H1 (cell line): ENCODE results near the gene SPTBN1. TPM values are rescaled to one million over a fixed set of nuclear protein-coding genes. Genes with fewer than 3 reads are reported as not detected.

ENCODE experiments used
- CTCF ChIA-PET: fragments of 300-600 bp; sonication (Branson Sonifier 250); formaldehyde crosslinking; loops from one replicate; lab custom pipeline; 2021; ENCODE audit not compliant: partially characterized antibody; lab: Charles Lee
- POLR2A ChIA-PET: fragments of 300-600 bp; sonication (Branson Sonifier 250); formaldehyde crosslinking; loops from one replicate; lab custom pipeline; 2021; ENCODE audit warnings: inconsistent platforms; ENCODE audit not compliant: partially characterized antibody; lab: Charles Lee
- DNase-seq, 2 experiments: peaks; one replicate each; pipeline versions ENCODE4 v3.0.0 to v3.0.0-alpha.2; 2010 to 2022; ENCODE audit warnings: low spot score in 2 of 2, low read depth in 1 of 2, mixed read lengths in 1 of 2
- FAIRE-seq: peaks from 2 replicates; lab custom pipeline; 2011; peaks lifted over from hg19 to GRCh38; lab: Jason Lieb, UNC
- H2AFZ ChIP-seq: 2 replicates; pipeline ENCODE4 v1.8.1; 2012; ENCODE audit warnings: low read length, inconsistent platforms
- H2AK5ac ChIP-seq: 2 replicates; pipeline ENCODE4 v1.6.1; 2013; ENCODE audit warnings: low read depth, low read length
- H2BK120ac ChIP-seq: replicated peaks from 2 replicates; pipeline ENCODE3; 2013; ENCODE audit warnings: low read depth, low read length, inconsistent platforms
- H2BK12ac ChIP-seq: 2 replicates; pipeline ENCODE4 v1.6.1; 2013; ENCODE audit warnings: low read depth, low read length
- H2BK15ac ChIP-seq: 2 replicates; pipeline ENCODE4 v1.6.1; 2013; ENCODE audit warnings: low read length
- H2BK20ac ChIP-seq: 2 replicates; pipeline ENCODE4 v1.6.1; 2013; ENCODE audit warnings: low read length
- H2BK5ac ChIP-seq: 2 replicates; pipeline ENCODE4 v1.6.1; 2013; ENCODE audit warnings: low read depth, low read length
- H3K14ac ChIP-seq: 2 replicates; pipeline ENCODE4 v1.6.1; 2013; ENCODE audit warnings: inconsistent platforms; ENCODE audit not compliant: insufficient read length
- H3K18ac ChIP-seq: 2 replicates; pipeline ENCODE4 v1.6.1; 2013; ENCODE audit warnings: low read length; ENCODE audit errors: extremely low read depth
- H3K23ac ChIP-seq: 2 replicates; pipeline ENCODE4 v1.6.1; 2013; ENCODE audit warnings: inconsistent platforms; ENCODE audit not compliant: insufficient read length
- H3K23me2 ChIP-seq: 2 replicates; pipeline ENCODE4 v1.6.1; 2013; ENCODE audit warnings: low read depth, low read length
- H3K27ac ChIP-seq: 2 replicates; pipeline ENCODE4 v1.6.1; 2011; ENCODE audit warnings: low read depth, low read length, inconsistent platforms
- H3K27me3 ChIP-seq, 4 experiments: replicated peaks in 1 of 4; 1 replicate in 1 of 4; 2 replicates in 3 of 4; pipeline versions ENCODE4 v1.6.1 to v1.8.1; 2011 to 2013; ENCODE audit warnings: low read length in 3 of 4, mild to moderate bottlenecking in 3 of 4, inconsistent platforms in 2 of 4, mixed read lengths in 2 of 4, moderate library complexity in 1 of 4; ENCODE audit not compliant: control insufficient read depth in 3 of 4, insufficient read depth in 3 of 4; ENCODE audit errors: extremely low read depth in 1 of 4
- H3K36me3 ChIP-seq, 4 experiments: 2 replicates each; pipeline versions ENCODE4 v1.6.1 to v1.8.1; 2011 to 2013; ENCODE audit warnings: mild to moderate bottlenecking in 4 of 4, low read length in 3 of 4, moderate library complexity in 2 of 4, control low read depth in 1 of 4, inconsistent platforms in 1 of 4; ENCODE audit not compliant: insufficient read depth in 4 of 4, control insufficient read depth in 2 of 4
- H3K4ac ChIP-seq: replicated peaks from 2 replicates; pipeline ENCODE3; 2013; ENCODE audit warnings: low read length, low read depth, mixed read lengths, inconsistent platforms; ENCODE audit not compliant: insufficient read length
- H3K4me1 ChIP-seq, 4 experiments: replicated peaks in 1 of 4; 1 replicate in 1 of 4; 2 replicates in 3 of 4; pipeline versions ENCODE4 v1.6.1 to v1.8.1; 2011 to 2013; ENCODE audit warnings: low read length in 3 of 4, inconsistent platforms in 2 of 4, mixed read lengths in 1 of 4; ENCODE audit not compliant: insufficient read depth in 4 of 4, control insufficient read depth in 3 of 4
- H3K4me2 ChIP-seq, 2 experiments: 2 replicates each; pipeline versions ENCODE4 v1.6.1 to v1.8.1; 2011 to 2013; ENCODE audit warnings: low read depth in 2 of 2, low read length in 2 of 2, control low read depth in 1 of 2, inconsistent platforms in 1 of 2, mild to moderate bottlenecking in 1 of 2; ENCODE audit not compliant: insufficient read depth in 1 of 2
- H3K4me3 ChIP-seq, 4 experiments: fragments of 200-600, 300-600 bp in 1 of 4; sonication (generic), shearing (Covaris generic), sonication (Bioruptor Twin) in 1 of 4; 2 replicates each; pipeline versions ENCODE4 v1.5.1 to v1.8.1; 2011 to 2016; ENCODE audit warnings: low read length in 4 of 4, low read depth in 3 of 4, control low read depth in 2 of 4, inconsistent platforms in 2 of 4, mild to moderate bottlenecking in 2 of 4, mixed read lengths in 1 of 4, moderate library complexity in 1 of 4; ENCODE audit not compliant: insufficient read depth in 2 of 4; ENCODE audit errors: extremely low read depth in 1 of 4
- H3K56ac ChIP-seq: replicated peaks from 2 replicates; pipeline ENCODE3; 2013; ENCODE audit warnings: low read depth, mild to moderate bottlenecking, mixed read lengths, low read length, inconsistent platforms; ENCODE audit not compliant: insufficient read length
- H3K79me1 ChIP-seq: 2 replicates; pipeline ENCODE4 v1.6.1; 2013; ENCODE audit warnings: low read depth, low read length, control low read depth
- H3K79me2 ChIP-seq, 2 experiments: 2 replicates each; pipeline versions ENCODE4 v1.6.1 to v1.8.1; 2012 to 2013; ENCODE audit warnings: low read length in 2 of 2, mild to moderate bottlenecking in 2 of 2, inconsistent platforms in 1 of 2; ENCODE audit not compliant: insufficient read depth in 2 of 2, control insufficient read depth in 1 of 2
- H3K9ac ChIP-seq, 4 experiments: replicated peaks in 1 of 4; 1 replicate in 1 of 4; 2 replicates in 3 of 4; pipeline versions ENCODE4 v1.6.1 to v1.8.1; 2011 to 2013; ENCODE audit warnings: low read depth in 3 of 4, low read length in 3 of 4, control low read depth in 2 of 4, mild to moderate bottlenecking in 2 of 4, moderate library complexity in 2 of 4, inconsistent platforms in 1 of 4; ENCODE audit errors: extremely low read depth in 1 of 4
- H3K9me3 ChIP-seq, 2 experiments: 2 replicates each; pipeline versions ENCODE4 v1.6.1 to v1.8.1; 2012 to 2013; ENCODE audit warnings: mild to moderate bottlenecking in 2 of 2, moderate library complexity in 2 of 2, control low read depth in 1 of 2, inconsistent platforms in 1 of 2, low read depth in 1 of 2, low read length in 1 of 2, mixed read lengths in 1 of 2; ENCODE audit not compliant: insufficient read depth in 2 of 2
- H4K20me1 ChIP-seq, 2 experiments: replicated peaks in 1 of 2; 2 replicates each; pipeline versions ENCODE3 to v1.8.1; 2011 to 2013; ENCODE audit warnings: inconsistent platforms in 2 of 2, low read length in 2 of 2, mild to moderate bottlenecking in 1 of 2; ENCODE audit not compliant: insufficient read depth in 2 of 2, control insufficient read depth in 1 of 2
- H4K5ac ChIP-seq: 2 replicates; pipeline ENCODE4 v1.6.1; 2013; ENCODE audit warnings: low read length, low read depth, mixed read lengths, inconsistent platforms; ENCODE audit not compliant: insufficient read length
- H4K8ac ChIP-seq: 2 replicates; pipeline ENCODE4 v1.8.0; 2013; ENCODE audit warnings: mild to moderate bottlenecking, moderate library complexity, low read length, inconsistent platforms; ENCODE audit not compliant: insufficient read depth; ENCODE audit errors: extremely low read depth
- H4K91ac ChIP-seq: replicated peaks from 2 replicates; pipeline ENCODE3; 2013; ENCODE audit warnings: low read length, mixed read lengths, inconsistent platforms; ENCODE audit not compliant: insufficient read length
- GABPA ChIP-seq: IDR thresholded peaks from 2 replicates; pipeline ENCODE4 v1.6.1; 2011; ENCODE audit warnings: mild to moderate bottlenecking, low read length, moderate library complexity, borderline replicate concordance; ENCODE audit not compliant: insufficient read depth
- KDM1A ChIP-seq: fragments of 200-600, 300-600 bp; sonication (generic); IDR thresholded peaks from 2 replicates; pipeline ENCODE4 v1.7.1; 2016; ENCODE audit warnings: mild to moderate bottlenecking, low read length, borderline replicate concordance
- WGBS, 2 experiments: shearing (Covaris generic) in 1 of 2; methylation state at CpG; one replicate each; pipeline versions ENCODE4 v1.1.6 to v1.1.7; 2013 to 2015; ENCODE audit warnings: low lambda C conversion rate in 2 of 2, mixed read lengths in 2 of 2, inconsistent platforms in 1 of 2, low coverage in 1 of 2, missing lambda C conversion rate in 1 of 2; ENCODE audit not compliant: insufficient replicate concordance in 2 of 2, insufficient coverage in 1 of 2, insufficient read length in 1 of 2; ENCODE audit errors: extremely low coverage in 1 of 2, missing lambda C conversion rate in 1 of 2; 5-methylcytosine and 5-hydroxymethylcytosine counted together
- polyA plus RNA-seq, 7 experiments: library from polyadenylated mRNA; depleted of rRNA in 3 of 7; stranded (reverse) in 5 of 7; unstranded in 2 of 7; fragments of >200 nt in 5 of 7; fragments of 200-250 nt in 2 of 7; gene quantifications; 1 replicate in 5 of 7; 2 replicates in 1 of 7; 4 replicates in 1 of 7; pipeline versions ENCODE4 v1.2.1 to v1.2.3, GENCODE V29; 2011 to 2013; ENCODE audit warnings: missing spikeins in 2 of 7, mixed read lengths in 2 of 7
- total RNA-seq: library from RNA; stranded (reverse); fragmentation: NEBNext Ultra II Directional; extraction: Animal tissue kit (Norgen Biotek cat#: 25700); gene quantifications from 2 replicates; pipeline ENCODE4 v1.2.1, GENCODE V29; 2021
- TF ChIP-seq, protein P1 (sequence below): IDR thresholded peaks from 2 replicates; pipeline ENCODE4 v1.6.1; 2012; ENCODE audit warnings: inconsistent platforms

Gene SPTBN1
- total and polyA plus RNA-seq, 2 of the 8 experiments (the other 6 are each of a cell fraction or from before 2014, with no cell fraction given): 31.8 to 180 TPM

DNA sequence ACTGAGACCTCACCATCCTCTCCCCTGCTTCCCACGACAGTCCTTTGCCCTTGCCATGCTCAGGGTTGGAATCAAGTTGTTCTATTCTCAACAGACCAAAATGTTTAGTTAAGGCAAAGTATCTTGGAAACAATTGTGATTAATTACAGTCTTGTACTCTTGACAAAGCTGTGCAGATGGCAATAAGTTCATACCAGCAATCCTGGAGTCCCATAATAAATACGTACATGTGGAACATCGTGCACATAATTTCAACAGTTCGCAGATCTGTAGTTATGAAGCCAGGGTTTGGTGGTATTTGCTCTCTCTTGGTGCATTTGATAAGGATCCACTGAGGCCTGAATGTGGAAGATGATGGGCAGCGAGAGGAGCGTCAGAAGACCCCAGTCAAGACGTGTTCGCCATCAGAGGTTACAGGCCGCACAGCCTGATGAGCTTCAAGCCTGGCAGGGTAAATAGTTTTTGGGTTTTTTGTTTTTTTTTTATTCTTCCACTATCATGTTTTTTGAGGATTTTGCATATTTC, 214.4 kb downstream of the SPTBN1 start:
- no peak overlapping the region for H2BK15ac ChIP-seq
- no peaks in the 10 kb centered on the region for H3K79me1 ChIP-seq
- no peak overlapping the region for H3K4me3 ChIP-seq
- H3K9me3 ChIP-seq: no peaks in the 10 kb centered on the region
- H3K79me2 ChIP-seq: no peaks in the 10 kb centered on the region
- H3K27ac ChIP-seq: no peak overlapping the region
- no peak overlapping the region for H2BK120ac ChIP-seq
- no peak overlapping the region for H3K56ac ChIP-seq
- no peak overlapping the region for H4K91ac ChIP-seq
- H3K4me1 ChIP-seq: peaks cover 0 to 4% (median 0%) of the 10 kb centered on the region in 4 experiments; a peak in 5 of 7 replicates
- H3K18ac ChIP-seq: no peak overlapping the region
- ChIA-PET CTCF (interaction anchor here (0.9 to 1.2 kb wide), 2 partner anchors 12 to 35 kb away, joined by 3 to 4 read pairs; no protein-coding TSS in a partner anchor), POLR2A (interaction anchor here (0.6 kb wide), 2 partner anchors 13 to 324 kb away, joined by 3 read pairs; no protein-coding TSS in a partner anchor)
- DNase-seq: no peak
- no peak overlapping the region for H3K4me2 ChIP-seq
- H3K27me3 ChIP-seq: no peaks in the 10 kb centered on the region
- no peak overlapping the region for H2BK5ac ChIP-seq
- no peak overlapping the region for H2BK12ac ChIP-seq
- H3K36me3 ChIP-seq: peaks cover 16 to 49% (median 39%) of the 10 kb centered on the region in 4 experiments
- no peak overlapping the region for H3K9ac ChIP-seq
- FAIRE-seq: no peak
- no peak overlapping the region for H2AFZ ChIP-seq
- no peaks in the 10 kb centered on the region for H3K23me2 ChIP-seq
- WGBS, 2 experiments: 90% methylated on average over 9 of the region's 9 CpGs; no CpG with 5 or more reads in 1 of the 2 experiments
- H3K14ac ChIP-seq: no peak overlapping the region
- no peak overlapping the region for H3K4ac ChIP-seq
- H2AK5ac ChIP-seq: no peak overlapping the region
- H3K23ac ChIP-seq: no peak overlapping the region
- no peak overlapping the region for H2BK20ac ChIP-seq
- H4K8ac ChIP-seq: no peak overlapping the region
- no peak overlapping the region for H4K5ac ChIP-seq
- peaks cover 0 to 2% of the 10 kb centered on the region in 2 experiments for H4K20me1 ChIP-seq
- TF ChIP-seq GABPA: no peak
- no peak for TF ChIP-seq KDM1A
- TF ChIP-seq, protein P1, sequence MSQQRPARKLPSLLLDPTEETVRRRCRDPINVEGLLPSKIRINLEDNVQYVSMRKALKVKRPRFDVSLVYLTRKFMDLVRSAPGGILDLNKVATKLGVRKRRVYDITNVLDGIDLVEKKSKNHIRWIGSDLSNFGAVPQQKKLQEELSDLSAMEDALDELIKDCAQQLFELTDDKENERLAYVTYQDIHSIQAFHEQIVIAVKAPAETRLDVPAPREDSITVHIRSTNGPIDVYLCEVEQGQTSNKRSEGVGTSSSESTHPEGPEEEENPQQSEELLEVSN: no peak
